ENCODE results near the gene ACSS2. TPM values are rescaled to one million over a fixed set of nuclear protein-coding genes. Genes with fewer than 3 reads are reported as not detected.

ACSS2 gene
- total RNA-seq, 4 donors from 2014 or later, result 68.4 to 112 (median 94.3) TPM

DNA sequence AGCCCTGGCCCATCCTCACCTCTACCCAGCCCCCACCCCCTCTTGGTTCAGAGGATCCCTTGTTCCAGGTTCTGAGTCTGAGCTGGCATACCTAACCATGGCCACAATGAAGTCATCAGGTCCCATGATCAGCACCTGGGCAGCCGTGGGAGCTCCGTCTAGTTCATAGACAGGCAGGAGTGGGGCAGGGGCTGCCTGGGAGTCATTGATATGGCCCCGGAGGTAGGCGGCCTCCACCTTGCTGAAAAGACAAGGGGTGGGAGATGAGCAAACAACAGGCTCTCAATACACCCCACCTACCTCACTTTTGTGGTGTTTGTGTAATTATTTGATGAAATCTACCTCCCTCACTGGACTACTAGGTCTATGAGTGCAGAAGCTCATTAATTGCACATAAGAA is 24.1 kb upstream of the ACSS2 start:
- Histone ChIP-seq H3K27ac (no peak overlapping the region), H3K9me3 (no peaks in the 10 kb centered on the region), H3K4me3 (no peak overlapping the region), H3K36me3 (peaks cover 0 to 100% (median 9%) of the 10 kb centered on the region in 3 donors), H3K27me3 (no peaks in the 10 kb centered on the region), H3K4me1 (no peaks in the 10 kb centered on the region)
- WGBS, 2 donors, result 82 to 93% methylated on average over 4 of the region's 4 CpGs
- TF ChIP-seq EP300 (IDR thresholded peaks at IDR 0.05) (no peak), POLR2A (IDR thresholded peaks at IDR 0.05) (no peak)
- TF ChIP-seq, protein P1, sequence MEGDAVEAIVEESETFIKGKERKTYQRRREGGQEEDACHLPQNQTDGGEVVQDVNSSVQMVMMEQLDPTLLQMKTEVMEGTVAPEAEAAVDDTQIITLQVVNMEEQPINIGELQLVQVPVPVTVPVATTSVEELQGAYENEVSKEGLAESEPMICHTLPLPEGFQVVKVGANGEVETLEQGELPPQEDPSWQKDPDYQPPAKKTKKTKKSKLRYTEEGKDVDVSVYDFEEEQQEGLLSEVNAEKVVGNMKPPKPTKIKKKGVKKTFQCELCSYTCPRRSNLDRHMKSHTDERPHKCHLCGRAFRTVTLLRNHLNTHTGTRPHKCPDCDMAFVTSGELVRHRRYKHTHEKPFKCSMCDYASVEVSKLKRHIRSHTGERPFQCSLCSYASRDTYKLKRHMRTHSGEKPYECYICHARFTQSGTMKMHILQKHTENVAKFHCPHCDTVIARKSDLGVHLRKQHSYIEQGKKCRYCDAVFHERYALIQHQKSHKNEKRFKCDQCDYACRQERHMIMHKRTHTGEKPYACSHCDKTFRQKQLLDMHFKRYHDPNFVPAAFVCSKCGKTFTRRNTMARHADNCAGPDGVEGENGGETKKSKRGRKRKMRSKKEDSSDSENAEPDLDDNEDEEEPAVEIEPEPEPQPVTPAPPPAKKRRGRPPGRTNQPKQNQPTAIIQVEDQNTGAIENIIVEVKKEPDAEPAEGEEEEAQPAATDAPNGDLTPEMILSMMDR (IDR thresholded peaks at IDR 0.05), result no peak
- DNase-seq (ENCODE audit: low spot score in 2 of 2), result no peak

DNA sequence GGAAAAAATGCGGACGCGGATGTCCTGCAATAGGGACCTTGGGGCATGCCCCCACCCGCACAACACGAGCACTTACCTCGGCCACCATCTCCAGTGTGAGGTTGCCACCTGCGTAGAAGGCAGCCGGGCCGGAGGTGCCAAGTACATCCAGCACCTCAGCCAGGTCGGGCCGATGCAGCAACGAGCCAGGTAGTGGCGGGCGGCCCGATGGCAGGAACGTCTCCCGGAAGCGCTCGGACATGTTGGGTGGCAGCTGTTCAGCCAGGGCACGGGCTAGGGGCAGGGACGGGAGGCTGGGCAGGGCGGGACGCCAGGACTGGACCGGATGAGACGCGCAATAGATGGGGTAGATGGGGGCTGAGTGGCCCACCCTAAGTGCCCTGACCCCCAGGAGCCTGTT is 17.0 kb upstream of the ACSS2 start:
- DNase-seq (ENCODE audit: low spot score in 2 of 2), result no peak

DNA sequence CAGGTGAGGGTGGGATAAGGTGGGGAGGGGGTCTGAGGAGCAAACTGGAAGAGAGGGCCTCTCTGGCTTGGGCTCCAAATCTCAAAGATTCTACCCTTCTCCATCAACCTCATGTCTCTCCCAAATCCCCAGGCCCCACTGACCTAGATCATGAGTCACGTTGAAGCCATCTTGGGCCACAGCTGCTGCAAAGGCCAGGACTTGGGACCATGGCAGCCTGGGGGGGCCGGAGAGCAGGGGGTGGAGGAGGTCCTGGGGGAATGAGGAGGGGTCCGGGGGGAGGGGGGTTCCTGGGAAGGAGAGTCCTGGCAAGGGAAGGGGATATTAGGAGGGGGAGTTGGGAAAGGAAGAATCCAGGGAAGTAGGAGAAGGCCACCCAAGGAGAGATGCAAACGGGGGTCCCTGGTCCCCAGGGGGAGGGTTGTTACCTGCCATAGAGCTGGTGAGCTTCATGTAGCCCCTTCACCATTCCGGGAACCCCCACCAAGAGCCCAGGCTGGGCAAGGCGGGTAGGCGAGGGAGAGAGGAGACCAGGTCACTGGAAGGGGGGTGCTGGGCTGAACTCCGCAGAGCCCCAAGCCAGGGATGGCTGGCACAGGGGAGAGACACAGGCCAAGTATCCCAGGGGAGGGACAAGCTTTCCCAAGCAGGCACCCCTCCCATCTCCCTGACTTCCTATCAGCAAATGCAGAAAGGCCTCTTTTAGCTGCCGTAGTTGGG is 16.4 kb upstream of the ACSS2 start:
- no peak overlapping the region for H3K27ac ChIP-seq
- TF ChIP-seq EP300 (IDR thresholded peaks at IDR 0.05), result no peak
- TF ChIP-seq, protein P1 (IDR thresholded peaks at IDR 0.05), result no peak
- TF ChIP-seq POLR2A (IDR thresholded peaks at IDR 0.05), result no peak
- no peaks in the 10 kb centered on the region for H3K4me1 ChIP-seq
- peaks cover 0 to 91% (median 0%) of the 10 kb centered on the region in 3 donors for H3K36me3 ChIP-seq
- H3K9me3 ChIP-seq, result no peaks in the 10 kb centered on the region
- DNase-seq (ENCODE audit: low spot score in 2 of 2), result no peak
- no peak overlapping the region for H3K4me3 ChIP-seq
- WGBS, 2 donors, result 83 to 89% methylated on average over 9 of the region's 9 CpGs
- no peaks in the 10 kb centered on the region for H3K27me3 ChIP-seq

More for the DNA sequence above, 17.0 kb upstream of the ACSS2 start:
- Histone ChIP-seq H3K27ac (no peak overlapping the region), H3K27me3 (no peaks in the 10 kb centered on the region), H3K4me3 (no peak overlapping the region), H3K4me1 (no peaks in the 10 kb centered on the region), H3K9me3 (no peaks in the 10 kb centered on the region), H3K36me3 (peaks cover 0 to 95% (median 0%) of the 10 kb centered on the region in 3 donors)
- TF ChIP-seq, protein P1 (IDR thresholded peaks at IDR 0.05), result no peak
- TF ChIP-seq POLR2A (IDR thresholded peaks at IDR 0.05), result no peak
- no peak for TF ChIP-seq EP300 (IDR thresholded peaks at IDR 0.05)
- 92 to 94% methylated on average over 20 to 26 of the region's 26 CpGs for WGBS, 2 donors

DNA sequence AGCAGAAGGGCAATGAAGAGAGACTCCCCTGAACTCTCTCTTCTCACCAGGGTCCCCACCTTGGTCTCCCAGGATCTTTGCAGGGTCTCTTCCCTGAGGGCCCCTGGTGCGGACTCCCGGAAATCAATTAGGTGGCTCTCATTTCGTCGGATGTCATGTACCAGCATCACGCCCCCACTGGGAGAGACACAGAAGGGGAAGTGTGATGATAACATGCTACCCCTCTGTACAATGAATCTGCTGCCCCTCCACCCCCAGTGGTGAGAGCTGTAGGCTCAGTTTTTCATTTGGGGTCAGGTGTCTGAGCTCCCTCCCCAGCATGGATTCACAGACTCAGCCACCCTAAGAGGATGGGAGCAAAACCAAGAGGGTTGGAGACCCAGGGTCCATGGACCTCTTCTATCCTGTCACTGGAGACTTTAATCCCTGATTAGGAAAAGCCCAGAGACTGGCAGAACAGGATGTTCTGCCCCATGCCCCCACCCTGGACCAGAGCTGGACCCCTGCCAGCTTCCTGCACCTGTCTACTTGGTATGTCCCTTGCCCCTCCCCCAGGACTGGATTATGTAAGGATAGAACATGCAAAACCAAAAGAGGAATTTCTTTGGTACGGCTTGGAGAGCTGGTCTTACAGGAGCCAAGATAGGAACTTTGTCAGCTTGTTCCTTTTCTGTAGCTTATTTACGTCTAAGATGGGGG is 14.9 kb upstream of the ACSS2 start:
- Histone ChIP-seq H3K9me3 (no peaks in the 10 kb centered on the region), H3K27ac (no peak overlapping the region), H3K36me3 (peaks cover 0 to 81% (median 0%) of the 10 kb centered on the region in 3 donors), H3K4me1 (no peaks in the 10 kb centered on the region), H3K27me3 (no peaks in the 10 kb centered on the region), H3K4me3 (no peak overlapping the region)
- peak in 1 of 2 donors; percentile 13 for DNase-seq (ENCODE audit: low spot score in 2 of 2)
- TF ChIP-seq, protein P1 (IDR thresholded peaks at IDR 0.05), result no peak
- TF ChIP-seq POLR2A (IDR thresholded peaks at IDR 0.05) (no peak), EP300 (IDR thresholded peaks at IDR 0.05) (no peak)
- 89 to 93% methylated on average over 7 of the region's 7 CpGs for WGBS, 2 donors

DNA sequence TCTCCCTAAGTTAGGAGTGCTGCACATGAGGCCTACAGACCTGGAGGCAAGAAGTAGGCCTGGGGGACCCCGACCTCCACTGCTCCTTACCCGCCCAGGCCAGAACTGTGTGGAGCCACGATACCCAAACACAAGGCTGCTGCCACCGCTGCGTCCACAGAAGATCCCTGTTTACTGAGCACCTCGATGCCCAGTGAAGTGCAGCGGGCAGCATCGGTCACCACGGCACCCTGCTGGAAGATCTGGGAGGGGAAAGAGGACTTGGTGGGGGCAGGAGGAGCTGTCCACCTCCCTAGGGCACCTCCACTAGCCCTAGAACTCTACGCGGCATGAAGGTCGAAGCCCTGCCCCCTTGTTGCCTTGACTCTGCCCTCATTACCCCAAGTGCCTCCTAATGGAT is 13.7 kb upstream of the ACSS2 start:
- 86 to 95% methylated on average over 12 of the region's 12 CpGs for WGBS, 2 donors
- Histone ChIP-seq H3K4me3 (no peak overlapping the region), H3K36me3 (peaks cover 0 to 69% (median 0%) of the 10 kb centered on the region in 3 donors), H3K4me1 (no peaks in the 10 kb centered on the region), H3K9me3 (no peaks in the 10 kb centered on the region), H3K27ac (no peak overlapping the region), H3K27me3 (no peaks in the 10 kb centered on the region)
- DNase-seq (ENCODE audit: low spot score in 2 of 2), result no peak
- TF ChIP-seq POLR2A (IDR thresholded peaks at IDR 0.05) (no peak), EP300 (IDR thresholded peaks at IDR 0.05) (no peak)
- TF ChIP-seq, protein P1 (IDR thresholded peaks at IDR 0.05), result no peak

Measured in tibial nerve (tissue), 4 donors.